Caki2 (cell line): ENCODE measurements around the gene TUSC2. TPM values are rescaled to one million over a fixed set of nuclear protein-coding genes. Genes with fewer than 3 reads are reported as not detected.
"Not testable (repeated sequence)": the region's sequence is repeated elsewhere in the genome, so short reads cannot be mapped to it uniquely, and the experiment has no call there.

Experiments used
- DNase-seq: peaks from one replicate; pipeline ENCODE4 v3.0.0-alpha.2; 2015; ENCODE audit warnings: low read depth
- in situ Hi-C: cut with HindIII; loops from 2 replicates; pipeline ENCODE4 v1.10.0; 2016; ENCODE audit warnings: low sequenced_read_pairs, low pct_unique_long_range_greater_than_20kb, mixed read lengths
- total RNA-seq: library from RNA; depleted of rRNA; stranded (reverse); fragments of >200 nt; shearing (Covaris generic); gene quantifications from 2 replicates; pipeline ENCODE4 v1.2.3, GENCODE V29; 2014; ENCODE audit warnings: low replicate concordance

The TUSC2 gene
- total RNA-seq, 1 experiment from 2014 or later, result 19.0 TPM

DNA sequence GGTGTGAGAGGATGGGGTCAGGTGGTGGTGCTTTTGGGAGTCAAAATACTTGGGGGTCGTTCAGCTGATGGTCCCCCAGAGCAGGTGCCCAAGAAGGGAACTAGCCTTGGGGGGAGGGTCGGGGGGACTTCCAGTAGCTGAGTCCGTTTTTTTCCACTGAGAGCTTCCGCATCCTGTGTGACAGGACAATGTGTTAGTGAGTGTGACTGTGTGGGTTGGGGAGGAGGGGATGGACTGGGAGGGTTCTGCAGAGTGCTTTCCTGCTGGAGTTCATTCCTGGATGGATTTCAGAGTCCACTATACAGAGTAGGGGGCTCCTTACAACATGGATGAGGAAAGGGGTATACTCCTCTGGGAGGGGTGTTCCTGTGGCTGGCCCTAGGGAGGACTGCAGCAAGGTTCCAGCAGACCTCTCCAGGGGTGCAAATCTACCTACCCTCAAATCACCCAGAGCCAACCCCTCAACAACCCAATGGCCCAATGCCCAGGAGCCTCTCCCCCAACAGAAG, 4.9 kb downstream of the TUSC2 start:
- in situ Hi-C loops, result no loop called here

DNA sequence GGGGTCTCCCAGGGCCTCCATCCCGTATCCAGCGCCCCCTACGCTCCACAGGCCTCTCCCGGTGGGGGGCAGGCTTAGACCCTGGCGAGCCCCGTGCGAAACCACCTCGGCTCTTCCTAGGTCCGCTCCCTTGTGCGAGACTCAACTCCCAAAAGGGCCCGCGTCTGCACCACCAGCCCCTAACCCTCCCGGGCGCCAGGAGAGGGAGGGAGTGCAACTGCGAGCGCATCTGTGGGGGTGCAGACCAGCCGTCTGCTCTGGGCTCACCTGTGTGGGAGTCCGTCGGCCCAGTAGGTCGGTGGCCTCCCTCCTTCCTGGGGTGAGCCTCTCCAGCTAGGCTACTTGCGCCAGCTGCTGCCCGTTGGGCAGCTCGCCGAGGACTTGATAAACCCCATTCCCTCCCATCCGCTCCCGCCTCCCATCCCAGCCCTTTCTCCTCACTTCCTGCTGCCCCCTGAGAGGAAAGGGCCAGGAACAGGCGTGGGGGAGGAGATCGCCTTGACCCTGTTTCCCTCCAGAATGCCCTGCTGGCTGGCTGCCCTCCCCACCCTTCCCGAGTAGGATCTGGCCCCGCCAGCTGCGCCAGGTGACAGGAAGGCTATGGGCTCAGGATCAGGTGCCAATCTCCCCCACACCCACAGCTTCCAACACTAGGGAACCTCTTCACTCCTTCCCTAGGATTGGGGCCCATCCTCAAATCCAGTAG, 5.5 kb downstream of the TUSC2 start, which contains the start of gene HYAL2:
TSS of gene HYAL2 (minus strand) at position 360 of the 706 bp plus-strand sequence. CDS start 2,256 bp downstream, outside the sequence.
- DNase-seq, result no peak
- in situ Hi-C loops, result no loop called here

More for the DNA sequence above, 4.9 kb downstream of the TUSC2 start:
- no peak for DNase-seq

GRCh38 chr3:50322115-50322385, 6.0 kb downstream of the TUSC2 start:
- in situ Hi-C loops, result no loop called here
- DNase-seq, result no peak

- in situ Hi-C loops, result no loop called here
- DNase-seq, result peak; percentile 88
Measured at GRCh38 chr3:50321336-50322114, 6.5 kb downstream of the TUSC2 start.

DNA sequence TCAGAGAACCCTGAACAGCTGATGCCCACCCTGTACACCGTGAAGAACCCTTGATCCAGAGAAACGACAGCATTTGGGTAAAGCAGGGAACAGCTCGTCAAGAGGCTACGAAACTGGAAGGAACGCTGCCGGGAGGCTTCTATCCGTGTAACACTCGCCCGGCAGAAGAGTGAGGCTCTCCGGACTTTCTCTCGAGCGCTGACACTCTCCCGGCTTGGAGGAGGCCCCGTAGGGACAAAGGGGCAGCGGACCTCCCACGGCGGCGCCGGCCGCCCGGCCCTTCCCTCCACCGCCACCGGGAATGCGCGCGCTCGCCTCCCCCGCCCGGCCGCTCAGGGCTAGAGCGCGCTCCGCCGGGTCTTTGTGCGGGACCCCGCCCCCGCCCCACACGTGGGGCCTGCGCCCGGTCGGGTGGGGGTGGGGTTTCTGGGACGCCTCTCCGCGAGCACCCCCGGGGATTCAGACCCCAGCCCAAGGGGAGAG, 7.1 kb downstream of the TUSC2 start:
- in situ Hi-C loops, result no loop called here
- peak; percentile 77 for DNase-seq

GRCh38 chr3:50319894-50320625, 8.0 kb downstream of the TUSC2 start:
- in situ Hi-C loops, result no loop called here
- DNase-seq, result no peak

- in situ Hi-C loops, result no loop called here
- DNase-seq, result no peak
Measured at GRCh38 chr3:50319181-50319893, 8.7 kb downstream of the TUSC2 start.

- DNase-seq, result no peak
Measured at GRCh38 chr3:50318615-50319014, 9.4 kb downstream of the TUSC2 start.

DNA sequence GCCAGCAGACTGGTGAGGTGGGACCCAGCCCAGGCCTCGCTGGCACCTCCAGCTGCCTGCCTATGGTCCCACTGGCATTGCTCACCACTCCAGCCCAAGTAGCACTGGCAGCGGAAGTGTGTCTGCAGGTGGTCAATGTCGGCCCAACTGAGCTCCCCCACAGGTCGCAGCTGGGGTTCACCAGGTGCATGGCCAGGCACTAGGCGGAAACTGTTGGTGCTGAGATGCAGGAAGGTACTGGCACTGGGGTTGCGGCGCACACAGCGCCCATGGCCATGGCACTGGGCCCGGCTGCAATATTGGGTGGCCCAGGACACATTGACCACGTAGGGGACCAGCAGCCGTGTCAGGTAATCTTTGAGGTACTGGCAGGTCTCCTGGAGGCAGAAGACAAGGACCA, 9.9 kb downstream of the TUSC2 start:
- in situ Hi-C loops, result no loop called here
- no peak for DNase-seq

More at GRCh38 chr3:50318615-50319014, 9.4 kb downstream of the TUSC2 start:
- in situ Hi-C loops, result no loop called here

- DNase-seq, result no peak
- in situ Hi-C loops, result no loop called here
Measured at GRCh38 chr3:50317300-50317699, 10.7 kb downstream of the TUSC2 start.

DNA sequence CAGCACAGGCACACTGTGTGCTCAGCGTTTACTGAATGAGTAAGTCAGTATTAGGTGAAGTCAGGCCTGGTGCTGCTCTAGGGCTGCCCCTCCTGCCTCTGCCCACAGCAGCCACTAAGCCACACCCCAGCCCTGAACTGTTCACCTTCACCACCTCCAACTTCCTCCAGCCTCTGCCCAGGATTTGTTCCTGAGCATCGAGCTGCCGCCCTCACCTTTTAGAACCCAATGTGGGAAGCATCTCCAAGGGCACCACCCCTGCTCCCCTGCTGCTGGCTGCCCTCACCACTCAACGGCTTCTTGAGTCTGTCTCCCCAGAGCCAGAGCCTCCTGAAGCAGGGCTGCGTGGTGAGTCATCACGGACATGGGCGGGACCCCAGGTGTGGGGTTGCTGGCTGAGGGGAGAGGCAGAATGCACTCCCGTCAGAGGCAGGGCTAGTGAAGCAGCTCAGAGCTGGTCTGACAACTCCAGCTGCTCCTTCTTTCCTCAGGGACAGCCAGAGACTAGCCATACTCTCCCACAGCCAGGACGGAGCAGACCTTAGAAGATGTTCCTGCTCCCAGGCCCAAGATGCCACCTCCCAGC, 11.3 kb downstream of the TUSC2 start:
- in situ Hi-C loops, result no loop called here
- peak; percentile 96 for DNase-seq

- DNase-seq, result no peak
- in situ Hi-C loops, result no loop called here
Measured at GRCh38 chr3:50314816-50315215, 13.2 kb downstream of the TUSC2 start.

- in situ Hi-C loops, result no loop called here
- DNase-seq, result no peak
Measured at GRCh38 chr3:50314342-50314741, 13.7 kb downstream of the TUSC2 start.

DNA sequence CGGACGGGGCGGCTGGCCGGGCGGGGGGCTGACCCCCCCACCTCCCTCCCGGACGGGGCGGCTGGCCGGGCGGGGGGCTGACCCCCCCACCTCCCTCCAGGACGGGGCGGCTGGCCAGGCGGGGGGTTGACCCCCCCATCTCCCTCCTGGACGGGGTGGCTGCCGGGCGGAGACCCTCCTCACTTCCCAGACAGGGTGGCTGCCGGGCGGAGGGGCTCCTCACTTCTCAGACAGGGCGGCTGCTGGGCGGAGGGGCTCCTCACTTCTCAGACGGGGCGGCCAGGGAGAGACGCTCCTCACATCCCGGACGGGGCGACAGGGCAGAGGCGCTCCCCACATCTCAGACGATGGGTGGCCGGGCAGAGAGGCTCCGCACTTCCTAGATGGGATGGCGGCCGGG, 16.0 kb downstream of the TUSC2 start:
- DNase-seq, in situ Hi-C loops: not testable (repeated sequence)

- in situ Hi-C loops, result no loop called here
- no peak for DNase-seq
Measured at GRCh38 chr3:50304601-50305000, 23.4 kb downstream of the TUSC2 start.

GRCh38 chr3:50303013-50303815, 24.8 kb downstream of the TUSC2 start, which contains the start of gene HYAL1:
Gene HYAL1, minus strand, starts transcription at chr3:50303574. Its CDS starts 618 bp downstream, at chr3:50302956.
- no peak for DNase-seq

More at GRCh38 chr3:50303013-50303815, 24.8 kb downstream of the TUSC2 start, which contains the start of gene HYAL1:
- in situ Hi-C loops, result no loop called here
